Psoas muscle (tissue), 8 donors: ENCODE data around the gene INSYN2A. TPM values are rescaled to one million over a fixed set of nuclear protein-coding genes. Genes with fewer than 3 reads are reported as not detected.

Experiments
- ATAC-seq, 4 donors: fragments of 200-7000 bp; cut with Tn5 transposase; one replicate each; pipeline ENCODE4 v1.9.1; 2020; ENCODE audit warnings: moderate library complexity in 3 of 4, mild to moderate bottlenecking in 2 of 4
- DNase-seq, 2 donors: peaks; one replicate each; pipeline ENCODE4 v3.0.0-alpha.2; 2020
- H3K27ac ChIP-seq: fragments of 200-600 bp; one replicate; pipeline ENCODE4 v1.8.0; 2022
- H3K27me3 ChIP-seq, 3 donors: fragments of 200-600 bp in 1 of 3; one replicate each; pipeline versions ENCODE4 v1.6.1 to v1.8.0; 2013 to 2022; ENCODE audit warnings: low read length in 2 of 3, mild to moderate bottlenecking in 2 of 3, moderate library complexity in 1 of 3; ENCODE audit not compliant: insufficient read depth in 3 of 3
- H3K36me3 ChIP-seq, 2 donors: fragments of 200-600 bp in 1 of 2; one replicate each; pipeline versions ENCODE4 v1.6.1 to v1.8.0; 2013 to 2022; ENCODE audit warnings: low read depth in 1 of 2, mild to moderate bottlenecking in 1 of 2, moderate library complexity in 1 of 2; ENCODE audit not compliant: insufficient read depth in 1 of 2
- H3K4me1 ChIP-seq: fragments of 200-600 bp; one replicate; pipeline ENCODE4 v1.8.0; 2022
- H3K4me3 ChIP-seq: fragments of 200-600 bp; one replicate; pipeline ENCODE4 v1.8.0; 2022; ENCODE audit warnings: mild to moderate bottlenecking
- H3K9me3 ChIP-seq: fragments of 200-600 bp; one replicate; pipeline ENCODE4 v1.8.0; 2022
- CTCF ChIP-seq: fragments of 200-600 bp; IDR thresholded peaks from one replicate; pipeline ENCODE4 v1.8.0; 2022; ENCODE audit warnings: antibody characterized with exemption
- WGBS, 3 donors: extraction: QIAGEN DNeasy Blood & Tissue Kit; methylation state at CpG; one replicate each; pipeline versions ENCODE4 v1.1.6 to v1.1.7; 2013; 5-methylcytosine and 5-hydroxymethylcytosine counted together
- intact Hi-C, 2 donors: fragments of 100-400 bp; cut with DNase I; formaldehyde crosslinking; loops; one replicate each; pipeline versions ENCODE4 v1.11.0 to v1.14.2; 2022
- polyA plus RNA-seq, 3 donors: library from polyadenylated mRNA; stranded (reverse); fragments of 200-250 nt; gene quantifications; one replicate each; pipeline ENCODE4 v1.2.3, GENCODE V29; 2013
- total RNA-seq, 4 donors: library from RNA; stranded (reverse); fragmentation: NEBNext Ultra II Directional in 2 of 4; extraction: Animal tissue kit (Norgen Biotek cat#: 25700) in 2 of 4; gene quantifications; one replicate each; pipeline versions ENCODE4 v1.2.1 to v1.2.4, GENCODE V29; 2021 to 2023
- donor health status: healthy with polysubstance abuse.
- donor health status: DM: no; HTN: no; CAD: no; lungs with moderate emphysema.
- donor health status: Bipolar disorder and iron deficiency.
- donor health status: healthy.
- donor health status: DM: yes; HTN: yes; CAD: no.
- donor health status: DM: no; HTN: no; CAD: no.
- donor health status: DM: no; HTN: no; CAD: no.
- donor health status: DM: yes; HTN: yes; CAD: no.

INSYN2A gene
- total and polyA plus RNA-seq, 7 donors: 0.01 to 0.19 (median 0.10) TPM; not detected in 2

- no peak for ATAC-seq
- DNase-seq: no peak
- Histone ChIP-seq H3K4me1 (no peaks in the 10 kb centered on the region), H3K27ac (no peak overlapping the region), H3K9me3 (no peaks in the 10 kb centered on the region), H3K27me3 (peaks cover 0 to 34% (median 10%) of the 10 kb centered on the region in 3 donors), H3K36me3 (no peaks in the 10 kb centered on the region), H3K4me3 (no peak overlapping the region)
- no peak for TF ChIP-seq CTCF
- 91 to 95% (median 92%) methylated on average over 2 of the region's 2 CpGs for WGBS, 3 donors
- intact Hi-C loops: no loop called here
Measured at GRCh38 chr10:127198721-127199120, 2.3 kb upstream of the INSYN2A start.

- H3K36me3 ChIP-seq: no peaks in the 10 kb centered on the region
- no peak for TF ChIP-seq CTCF
- no peak for ATAC-seq
- H3K4me1 ChIP-seq: no peaks in the 10 kb centered on the region
- WGBS, 3 donors: 87 to 90% (median 87%) methylated on average over 5 of the region's 5 CpGs
- no peak overlapping the region for H3K4me3 ChIP-seq
- peaks cover 0 to 34% (median 10%) of the 10 kb centered on the region in 3 donors for H3K27me3 ChIP-seq
- no peak overlapping the region for H3K27ac ChIP-seq
- no peak for DNase-seq
- intact Hi-C loops: no loop called here
- H3K9me3 ChIP-seq: no peaks in the 10 kb centered on the region
Measured at GRCh38 chr10:127198307-127198706, 1.9 kb upstream of the INSYN2A start.

GRCh38 chr10:127197154-127197432 lies 702 bp upstream of the INSYN2A start:
- peaks cover 0 to 34% (median 10%) of the 10 kb centered on the region in 3 donors for H3K27me3 ChIP-seq
- 31 to 69% (median 46%) methylated on average over 5 of the region's 5 CpGs for WGBS, 3 donors
- no peak for TF ChIP-seq CTCF
- intact Hi-C loops: no loop called here
- no peaks in the 10 kb centered on the region for H3K4me1 ChIP-seq
- H3K27ac ChIP-seq: no peak overlapping the region
- no peak overlapping the region for H3K4me3 ChIP-seq
- no peaks in the 10 kb centered on the region for H3K9me3 ChIP-seq
- no peaks in the 10 kb centered on the region for H3K36me3 ChIP-seq
- DNase-seq (no peak), ATAC-seq (no peak)

GRCh38 chr10:127195571-127196281 lies 665 bp downstream of the INSYN2A start:
- 0% methylated on average over 57 to 91 of the region's 91 CpGs for WGBS, 3 donors
- peak in 1 of 2 donors; percentile 13 for DNase-seq
- Histone ChIP-seq H3K9me3 (no peaks in the 10 kb centered on the region), H3K4me3 (peak overlapping the region; percentile 47), H3K27me3 (peaks cover 0 to 34% (median 10%) of the 10 kb centered on the region in 3 donors), H3K4me1 (no peaks in the 10 kb centered on the region), H3K27ac (no peak overlapping the region), H3K36me3 (no peaks in the 10 kb centered on the region)
- intact Hi-C loops: no loop called here
- TF ChIP-seq CTCF: no peak
- no peak for ATAC-seq

- Histone ChIP-seq H3K4me1 (no peaks in the 10 kb centered on the region), H3K27ac (no peak overlapping the region), H3K27me3 (peaks cover 0 to 34% (median 10%) of the 10 kb centered on the region in 3 donors), H3K4me3 (peak overlapping the region; percentile 47), H3K36me3 (no peaks in the 10 kb centered on the region), H3K9me3 (no peaks in the 10 kb centered on the region)
- no peak for DNase-seq
- TF ChIP-seq CTCF: no peak
- intact Hi-C loops: no loop called here
- 4 to 6% (median 6%) methylated on average over 28 of the region's 28 CpGs for WGBS, 3 donors
- no peak for ATAC-seq
Measured at GRCh38 chr10:127195041-127195506, 1.3 kb downstream of the INSYN2A start.
